K562 (cell line): ENCODE results near the gene IRAK2.
A peak's percentile ranks its signal among the peaks of the same experiment; 100 is the strongest.

Experiments used
- SMARCE1 ChIP-seq: fragments of 450-650 bp; IDR thresholded peaks from 2 replicates; pipeline ENCODE4 v1.7.1; 2016; ENCODE audit warnings: mild to moderate bottlenecking
- ZFP36 ChIP-seq: fragments of 150-350 bp; IDR thresholded peaks from 2 replicates; pipeline ENCODE4 v1.6.1; 2018; ENCODE audit warnings: low read length, low read depth; ENCODE audit not compliant: partially characterized antibody
- TF ChIP-seq, protein P1 (sequence below), 3 experiments: IDR thresholded peaks in 2 of 3; conservative IDR thresholded peaks in 1 of 3; 2 replicates each; pipeline ENCODE4 v1.5.1; 2011 to 2012; ENCODE audit warnings: low read length in 3 of 3, mild to moderate bottlenecking in 3 of 3, control low read depth in 2 of 3, improper control_type of control experiment in 1 of 3, inconsistent platforms in 1 of 3, low read depth in 1 of 3, mixed read lengths in 1 of 3, moderate library complexity in 1 of 3; ENCODE audit not compliant: insufficient read depth in 2 of 3
- TF ChIP-seq, protein P2 (sequence below): sonication (generic); formaldehyde crosslinking; IDR thresholded peaks from 2 replicates; pipeline ENCODE4 v1.8.0; 2023; ENCODE audit warnings: mild to moderate bottlenecking, missing genetic modification reagents

DNA sequence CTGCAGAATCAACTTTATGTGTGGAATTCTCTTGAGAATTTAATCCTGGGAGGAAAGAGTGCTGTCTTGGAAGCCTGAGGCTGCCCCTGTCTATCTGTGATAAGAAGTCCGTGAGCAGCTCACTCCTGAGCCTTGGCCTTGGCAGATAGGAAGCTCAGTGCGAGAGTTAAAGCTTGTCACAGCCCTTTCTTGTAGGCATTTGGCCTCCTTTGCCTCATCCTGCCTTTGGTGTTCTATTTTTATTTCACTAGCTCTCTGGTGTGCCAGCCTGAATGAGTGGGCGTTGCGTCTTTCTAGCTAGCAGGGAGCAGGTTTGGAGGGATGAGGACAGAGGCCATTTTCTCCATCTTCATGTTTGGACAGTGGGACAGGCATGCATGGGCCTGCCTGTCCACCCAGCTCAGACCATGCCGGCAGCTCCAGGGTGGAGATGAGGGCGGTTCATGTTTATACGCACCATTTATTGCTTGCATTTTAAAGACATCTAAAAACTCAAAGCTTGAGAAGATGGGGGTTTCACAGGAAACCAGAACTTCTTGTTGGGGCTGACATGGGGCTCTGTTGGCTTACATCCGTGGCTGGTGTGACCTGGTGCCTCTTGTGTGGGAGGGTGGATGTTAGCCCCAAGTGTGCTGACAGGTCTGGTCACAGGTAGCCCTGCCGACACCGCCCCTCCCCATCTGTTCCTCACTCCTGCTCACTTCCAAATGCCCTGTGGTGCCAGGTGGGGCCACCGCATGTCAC is 29.8 kb downstream of the IRAK2 start:
- TF ChIP-seq, protein P1, sequence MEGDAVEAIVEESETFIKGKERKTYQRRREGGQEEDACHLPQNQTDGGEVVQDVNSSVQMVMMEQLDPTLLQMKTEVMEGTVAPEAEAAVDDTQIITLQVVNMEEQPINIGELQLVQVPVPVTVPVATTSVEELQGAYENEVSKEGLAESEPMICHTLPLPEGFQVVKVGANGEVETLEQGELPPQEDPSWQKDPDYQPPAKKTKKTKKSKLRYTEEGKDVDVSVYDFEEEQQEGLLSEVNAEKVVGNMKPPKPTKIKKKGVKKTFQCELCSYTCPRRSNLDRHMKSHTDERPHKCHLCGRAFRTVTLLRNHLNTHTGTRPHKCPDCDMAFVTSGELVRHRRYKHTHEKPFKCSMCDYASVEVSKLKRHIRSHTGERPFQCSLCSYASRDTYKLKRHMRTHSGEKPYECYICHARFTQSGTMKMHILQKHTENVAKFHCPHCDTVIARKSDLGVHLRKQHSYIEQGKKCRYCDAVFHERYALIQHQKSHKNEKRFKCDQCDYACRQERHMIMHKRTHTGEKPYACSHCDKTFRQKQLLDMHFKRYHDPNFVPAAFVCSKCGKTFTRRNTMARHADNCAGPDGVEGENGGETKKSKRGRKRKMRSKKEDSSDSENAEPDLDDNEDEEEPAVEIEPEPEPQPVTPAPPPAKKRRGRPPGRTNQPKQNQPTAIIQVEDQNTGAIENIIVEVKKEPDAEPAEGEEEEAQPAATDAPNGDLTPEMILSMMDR (IDR thresholded peaks at IDR 0.05 in 2 of 3, conservative IDR thresholded peaks at IDR 0.05 in 1 of 3; ENCODE audit: insufficient read depth in 2 of 3, low read depth in 1 of 3, low read length in 3 of 3) = no peak
- TF ChIP-seq ZFP36 = no peak
- TF ChIP-seq SMARCE1 = peak; percentile 51; the same call in 1 of the 2 replicates
- TF ChIP-seq, protein P2, sequence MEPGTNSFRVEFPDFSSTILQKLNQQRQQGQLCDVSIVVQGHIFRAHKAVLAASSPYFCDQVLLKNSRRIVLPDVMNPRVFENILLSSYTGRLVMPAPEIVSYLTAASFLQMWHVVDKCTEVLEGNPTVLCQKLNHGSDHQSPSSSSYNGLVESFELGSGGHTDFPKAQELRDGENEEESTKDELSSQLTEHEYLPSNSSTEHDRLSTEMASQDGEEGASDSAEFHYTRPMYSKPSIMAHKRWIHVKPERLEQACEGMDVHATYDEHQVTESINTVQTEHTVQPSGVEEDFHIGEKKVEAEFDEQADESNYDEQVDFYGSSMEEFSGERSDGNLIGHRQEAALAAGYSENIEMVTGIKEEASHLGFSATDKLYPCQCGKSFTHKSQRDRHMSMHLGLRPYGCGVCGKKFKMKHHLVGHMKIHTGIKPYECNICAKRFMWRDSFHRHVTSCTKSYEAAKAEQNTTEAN (CRISPR knock-in tag) = no peak
